NB4 (cell line): ENCODE data around the gene CHCHD6.

Experiments used
- CTCF ChIP-seq: IDR thresholded peaks from one replicate; pipeline ENCODE4 v1.5.1; 2012; ENCODE audit warnings: low read depth, low read length
- MAX ChIP-seq: IDR thresholded peaks from 2 replicates; pipeline ENCODE4 v1.6.1; 2011; ENCODE audit warnings: low read depth, low read length

- TF ChIP-seq CTCF (no peak), MAX (no peak)
These were observed 73.3 kb downstream of the CHCHD6 start for GRCh38 chr3:126777366-126777765.
